CD14-positive monocyte (primary cell): ENCODE data around the gene GMEB2. TPM values are rescaled to one million over a fixed set of nuclear protein-coding genes. Genes with fewer than 3 reads are reported as not detected.

Experiments
- DNase-seq, 3 donors: peaks; one replicate each; pipeline ENCODE4 v3.0.0-alpha.2; 2011 to 2022
- H2AFZ ChIP-seq: 2 replicates; pipeline ENCODE4 v1.6.0; 2012; ENCODE audit warnings: mild to moderate bottlenecking, low read depth, low read length, inconsistent platforms; ENCODE audit not compliant: insufficient read depth, poor library complexity, severe bottlenecking
- H3K27ac ChIP-seq, 2 donors: 1 replicate in 1 of 2; 2 replicates in 1 of 2; pipeline ENCODE4 v1.5.1; 2012 to 2013; ENCODE audit warnings: low read length in 2 of 2, control low read depth in 1 of 2, inconsistent platforms in 1 of 2, low read depth in 1 of 2, mild to moderate bottlenecking in 1 of 2
- H3K27me3 ChIP-seq, 2 donors: one replicate each; pipeline versions ENCODE4 v1.6.0 to v1.6.1; 2011 to 2013; ENCODE audit warnings: low read length in 2 of 2; ENCODE audit not compliant: control insufficient read depth in 2 of 2, insufficient read depth in 2 of 2
- H3K36me3 ChIP-seq, 2 donors: replicated peaks in 1 of 2; 1 replicate in 1 of 2; 2 replicates in 1 of 2; pipeline versions ENCODE4 v1.5.1 to v1.6.1; 2012 to 2013; ENCODE audit warnings: low read length in 2 of 2, control low read depth in 1 of 2, inconsistent platforms in 1 of 2, mild to moderate bottlenecking in 1 of 2; ENCODE audit not compliant: insufficient read depth in 2 of 2, control insufficient read depth in 1 of 2
- H3K4me1 ChIP-seq, 2 donors: 1 replicate in 1 of 2; 2 replicates in 1 of 2; pipeline versions ENCODE4 v1.5.1 to v1.6.1; 2012 to 2013; ENCODE audit warnings: low read length in 2 of 2, control low read depth in 1 of 2, inconsistent platforms in 1 of 2, mild to moderate bottlenecking in 1 of 2, moderate library complexity in 1 of 2; ENCODE audit not compliant: insufficient read depth in 2 of 2, control insufficient read depth in 1 of 2
- H3K4me2 ChIP-seq: replicated peaks from 2 replicates; pipeline ENCODE3; 2012; ENCODE audit warnings: low read length, moderate library complexity, mild to moderate bottlenecking; ENCODE audit not compliant: poor library complexity, severe bottlenecking; ENCODE audit errors: extremely low read depth
- H3K4me3 ChIP-seq, 3 experiments: fragments of 200-600 bp in 1 of 3; sonication (generic) in 1 of 3; replicated peaks in 1 of 3; 1 replicate in 2 of 3; 2 replicates in 1 of 3; pipeline ENCODE4 v1.5.1; 2011 to 2013; ENCODE audit warnings: low read length in 3 of 3, mild to moderate bottlenecking in 3 of 3, control low read depth in 2 of 3, low read depth in 2 of 3, inconsistent platforms in 1 of 3, moderate library complexity in 1 of 3
- H3K79me2 ChIP-seq: 2 replicates; pipeline ENCODE4 v1.6.0; 2012; ENCODE audit warnings: mild to moderate bottlenecking, control low read depth, inconsistent platforms, low read length, moderate library complexity; ENCODE audit not compliant: insufficient read depth
- H3K9ac ChIP-seq: 2 replicates; pipeline ENCODE4 v1.6.0; 2017; ENCODE audit warnings: low read length, mild to moderate bottlenecking; ENCODE audit not compliant: insufficient read depth, poor library complexity, severe bottlenecking
- H3K9me3 ChIP-seq, 2 donors: replicated peaks in 1 of 2; 1 replicate in 1 of 2; 2 replicates in 1 of 2; pipeline versions ENCODE4 v1.5.1 to v1.6.1; 2012 to 2013; ENCODE audit warnings: low read length in 2 of 2, control low read depth in 1 of 2; ENCODE audit not compliant: control insufficient read depth in 1 of 2, insufficient read depth in 1 of 2
- H4K20me1 ChIP-seq: 2 replicates; pipeline ENCODE4 v1.6.0; 2012; ENCODE audit warnings: mild to moderate bottlenecking, low read length, control low read depth, moderate library complexity; ENCODE audit not compliant: insufficient read depth
- H3K27ac Mint-ChIP-seq, 7 donors: one replicate each; pipeline ENCODE4 v1.8.0; 2020; ENCODE audit warnings: mild to moderate bottlenecking in 7 of 7, mixed read lengths in 7 of 7, moderate library complexity in 6 of 7, inconsistent platforms in 2 of 7
- H3K27me3 Mint-ChIP-seq, 3 donors: one replicate each; pipeline ENCODE4 v1.8.0; 2021 to 2022; ENCODE audit warnings: low read depth in 3 of 3, mild to moderate bottlenecking in 3 of 3, mixed read lengths in 3 of 3, moderate library complexity in 3 of 3, inconsistent platforms in 1 of 3
- H3K36me3 Mint-ChIP-seq, 2 donors: one replicate each; pipeline ENCODE4 v1.8.0; 2020; ENCODE audit warnings: mixed read lengths in 2 of 2, inconsistent platforms in 1 of 2, mild to moderate bottlenecking in 1 of 2
- H3K4me1 Mint-ChIP-seq: one replicate; pipeline ENCODE4 v1.8.0; 2020; ENCODE audit warnings: mild to moderate bottlenecking, mixed read lengths
- H3K4me3 Mint-ChIP-seq, 2 donors: one replicate each; pipeline ENCODE4 v1.8.0; 2020; ENCODE audit warnings: mild to moderate bottlenecking in 2 of 2, mixed read lengths in 2 of 2, moderate library complexity in 1 of 2
- H3K9me3 Mint-ChIP-seq, 7 donors: one replicate each; pipeline ENCODE4 v1.8.0; 2020 to 2022; ENCODE audit warnings: mixed read lengths in 7 of 7, mild to moderate bottlenecking in 6 of 7, moderate library complexity in 6 of 7, inconsistent platforms in 2 of 7
- WGBS: methylation state at CpG from one replicate; pipeline ENCODE4 v1.1.5; 2013; ENCODE audit warnings: missing lambda C conversion rate; ENCODE audit not compliant: insufficient coverage; 5-methylcytosine and 5-hydroxymethylcytosine counted together
- intact Hi-C, 2 donors: fragments of 100-400 bp; cut with micrococcal nuclease; formaldehyde crosslinking; loops; one replicate each; pipeline versions ENCODE4 v1.15.0 to v1.15.1; 2023
- polyA plus RNA-seq, 3 donors: library from polyadenylated mRNA; depleted of rRNA in 1 of 3; unstranded in 2 of 3; stranded (reverse) in 1 of 3; fragments of 300-500 nt in 2 of 3; fragments of >200 nt in 1 of 3; fragmentation: Illumina TruSeq in 2 of 3; gene quantifications; 1 replicate in 2 of 3; 2 replicates in 1 of 3; pipeline ENCODE4 v1.2.3, GENCODE V29; 2012 to 2021
- TF ChIP-seq, protein P1 (sequence below): fragments of 200-600 bp; IDR thresholded peaks from one replicate; pipeline ENCODE4 v1.8.0; 2022; ENCODE audit warnings: antibody characterized with exemption, mild to moderate bottlenecking

Gene GMEB2
- polyA plus RNA-seq, 3 donors: 2.7 to 11.7 (median 3.8) TPM

DNA sequence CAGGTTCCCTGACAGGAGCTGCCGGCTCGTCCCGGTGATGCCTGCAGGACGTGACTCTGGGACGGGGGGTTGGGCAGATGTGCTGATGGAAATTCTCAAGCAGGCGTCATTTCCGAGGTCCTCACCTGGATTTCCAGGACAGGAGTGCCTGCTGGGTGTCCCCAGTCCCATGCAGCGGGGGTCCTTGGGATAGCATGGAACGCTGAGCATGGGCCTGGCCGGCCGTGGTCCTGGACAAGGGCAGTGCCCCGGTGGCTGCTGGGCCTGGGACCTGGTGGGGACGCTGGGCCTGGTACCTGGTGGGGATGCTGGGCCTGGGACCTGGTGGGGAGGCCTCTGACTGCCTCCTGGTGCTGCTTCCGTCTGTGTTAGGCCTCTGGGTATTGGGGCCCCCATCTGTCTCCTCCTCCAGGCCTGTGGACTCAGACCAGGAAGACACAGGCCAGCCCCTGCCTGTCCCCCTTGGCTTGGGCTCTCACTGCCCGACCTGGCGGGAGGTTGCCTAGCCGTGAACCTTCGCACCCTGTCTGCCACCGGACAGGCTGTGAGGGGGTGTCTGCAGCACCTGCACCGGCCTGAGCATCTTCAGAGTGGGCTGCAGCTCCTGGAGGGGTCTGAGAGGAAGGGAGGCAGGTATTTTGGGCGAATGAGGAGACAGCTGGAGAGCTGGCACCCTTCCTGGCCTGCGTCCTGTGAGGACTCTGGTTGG is 37.4 kb upstream of the GMEB2 start:
- peaks cover 0 to 2% (median 0%) of the 10 kb centered on the region in 3 donors for H3K27me3 Mint-ChIP-seq
- no peak overlapping the region for H3K27ac ChIP-seq
- peaks cover 72 to 85% of the 10 kb centered on the region in 2 donors for H3K36me3 Mint-ChIP-seq
- H2AFZ ChIP-seq: no peak overlapping the region
- H3K36me3 ChIP-seq: peaks cover 62 to 88% of the 10 kb centered on the region in 2 donors
- H3K4me1 ChIP-seq: peaks cover 3 to 4% of the 10 kb centered on the region in 2 donors
- TF ChIP-seq, protein P1, sequence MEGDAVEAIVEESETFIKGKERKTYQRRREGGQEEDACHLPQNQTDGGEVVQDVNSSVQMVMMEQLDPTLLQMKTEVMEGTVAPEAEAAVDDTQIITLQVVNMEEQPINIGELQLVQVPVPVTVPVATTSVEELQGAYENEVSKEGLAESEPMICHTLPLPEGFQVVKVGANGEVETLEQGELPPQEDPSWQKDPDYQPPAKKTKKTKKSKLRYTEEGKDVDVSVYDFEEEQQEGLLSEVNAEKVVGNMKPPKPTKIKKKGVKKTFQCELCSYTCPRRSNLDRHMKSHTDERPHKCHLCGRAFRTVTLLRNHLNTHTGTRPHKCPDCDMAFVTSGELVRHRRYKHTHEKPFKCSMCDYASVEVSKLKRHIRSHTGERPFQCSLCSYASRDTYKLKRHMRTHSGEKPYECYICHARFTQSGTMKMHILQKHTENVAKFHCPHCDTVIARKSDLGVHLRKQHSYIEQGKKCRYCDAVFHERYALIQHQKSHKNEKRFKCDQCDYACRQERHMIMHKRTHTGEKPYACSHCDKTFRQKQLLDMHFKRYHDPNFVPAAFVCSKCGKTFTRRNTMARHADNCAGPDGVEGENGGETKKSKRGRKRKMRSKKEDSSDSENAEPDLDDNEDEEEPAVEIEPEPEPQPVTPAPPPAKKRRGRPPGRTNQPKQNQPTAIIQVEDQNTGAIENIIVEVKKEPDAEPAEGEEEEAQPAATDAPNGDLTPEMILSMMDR: no peak
- DNase-seq: no peak
- no peaks in the 10 kb centered on the region for H3K27me3 ChIP-seq
- peak overlapping the region in 2 of 7 donors; percentile 20 to 53 for H3K27ac Mint-ChIP-seq
- no peak overlapping the region for H3K4me2 ChIP-seq
- no peak overlapping the region for H3K9ac ChIP-seq
- intact Hi-C loops: no loop called here
- peaks cover 0 to 1% (median 0%) of the 10 kb centered on the region in 7 donors for H3K9me3 Mint-ChIP-seq
- H4K20me1 ChIP-seq: no peaks in the 10 kb centered on the region
- peaks cover 6% of the 10 kb centered on the region for H3K79me2 ChIP-seq
- no peaks in the 10 kb centered on the region for H3K9me3 ChIP-seq
- H3K4me3 ChIP-seq: no peak overlapping the region
- H3K4me1 Mint-ChIP-seq: peaks cover 7% of the 10 kb centered on the region
- H3K4me3 Mint-ChIP-seq: no peak overlapping the region
- 96% methylated on average over 22 of the region's 22 CpGs for WGBS

DNA sequence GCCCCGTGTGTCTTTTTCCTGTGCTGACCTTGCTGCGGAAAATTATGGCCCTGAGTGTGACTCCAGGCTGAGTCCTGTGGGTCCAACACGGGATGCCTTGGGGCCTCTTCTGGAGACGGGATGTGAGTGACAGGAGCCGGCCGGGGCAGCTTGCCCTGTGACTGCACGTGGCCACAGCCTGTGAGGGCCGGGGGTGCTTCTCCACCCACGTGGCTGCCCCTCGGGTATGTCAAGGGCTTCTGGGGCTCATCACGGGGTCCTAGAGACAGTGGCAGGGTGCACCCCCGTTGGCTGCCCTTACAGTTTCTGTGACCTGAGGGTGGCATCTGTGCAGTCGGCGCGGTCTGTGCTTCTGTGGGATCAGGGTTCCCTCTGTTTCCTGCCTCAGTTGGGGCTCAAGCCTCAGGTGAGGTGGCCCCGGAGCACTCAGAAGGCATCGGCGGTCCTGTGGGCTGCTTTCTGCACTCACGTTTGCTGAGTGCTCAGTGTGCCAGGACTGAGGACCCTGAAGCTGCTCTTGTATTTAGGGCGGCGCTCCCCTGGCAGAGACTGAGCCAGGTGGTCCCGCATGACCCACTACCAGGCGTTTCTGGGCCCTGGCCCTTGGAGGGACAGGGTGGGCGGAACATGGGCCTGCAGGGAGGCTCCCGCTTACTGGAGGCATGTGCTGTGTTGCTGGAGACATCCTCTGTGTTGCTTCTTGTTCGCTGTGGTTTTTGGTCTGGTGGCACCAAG is 36.6 kb upstream of the GMEB2 start:
- Mint-ChIP-seq H3K27me3 (peaks cover 0 to 3% (median 0%) of the 10 kb centered on the region in 3 donors), H3K4me1 (peaks cover 15% of the 10 kb centered on the region), H3K9me3 (peaks cover 0 to 1% (median 0%) of the 10 kb centered on the region in 7 donors), H3K27ac (peak overlapping the region in 1 of 7 donors; percentile 25), H3K4me3 (no peak overlapping the region), H3K36me3 (peaks cover 64 to 77% of the 10 kb centered on the region in 2 donors)
- Histone ChIP-seq H3K79me2 (peaks cover 9% of the 10 kb centered on the region), H2AFZ (no peak overlapping the region), H3K9ac (no peak overlapping the region), H3K27me3 (no peaks in the 10 kb centered on the region), H4K20me1 (no peaks in the 10 kb centered on the region), H3K36me3 (peaks cover 58 to 82% of the 10 kb centered on the region in 2 donors), H3K4me2 (no peak overlapping the region), H3K27ac (no peak overlapping the region), H3K9me3 (no peaks in the 10 kb centered on the region), H3K4me3 (no peak overlapping the region), H3K4me1 (peaks cover 10 to 11% of the 10 kb centered on the region in 2 donors)
- intact Hi-C loops: no loop called here
- TF ChIP-seq, protein P1: no peak
- DNase-seq: no peak
- WGBS: 96% methylated on average over 26 of the region's 26 CpGs
